GM23248 (cell line): ENCODE measurements around the gene LRPAP1. TPM values are rescaled to one million over a fixed set of nuclear protein-coding genes. Genes with fewer than 3 reads are reported as not detected.
"Not testable (repeated sequence)": the region's sequence is repeated elsewhere in the genome, so short reads cannot be mapped to it uniquely, and the experiment has no call there.

Experiments used
- DNase-seq: peaks from one replicate; pipeline ENCODE4 v3.0.0-alpha.2; 2015
- H2AFZ ChIP-seq: fragments of 200-600 bp; sonication (generic); 2 replicates; pipeline ENCODE4 v1.6.1; 2016; ENCODE audit warnings: antibody characterized with exemption
- H3F3A ChIP-seq: fragments of 200-600 bp; sonication (generic); 2 replicates; pipeline ENCODE4 v1.6.1; 2016; ENCODE audit warnings: mild to moderate bottlenecking, antibody characterized with exemption, mixed run types; ENCODE audit not compliant: insufficient read depth
- H3K27ac ChIP-seq: fragments of 200-600 bp; sonication (generic); 2 replicates; pipeline ENCODE4 v1.5.1; 2016; ENCODE audit warnings: mild to moderate bottlenecking
- H3K27me3 ChIP-seq: fragments of 200-600 bp; sonication (generic); replicated peaks from 2 replicates; pipeline ENCODE4 v1.6.1; 2016; ENCODE audit warnings: mild to moderate bottlenecking; ENCODE audit not compliant: insufficient read depth
- H3K36me3 ChIP-seq: fragments of 200-600 bp; sonication (generic); 2 replicates; pipeline ENCODE4 v1.6.1; 2016; ENCODE audit warnings: low read depth, mild to moderate bottlenecking
- H3K4me1 ChIP-seq: fragments of 200-600 bp; sonication (generic); 2 replicates; pipeline ENCODE4 v1.6.1; 2016; ENCODE audit warnings: mild to moderate bottlenecking; ENCODE audit not compliant: insufficient read depth
- H3K4me2 ChIP-seq: fragments of 200-600 bp; sonication (generic); one replicate; pipeline ENCODE4 v1.6.1; 2016; ENCODE audit warnings: mild to moderate bottlenecking; ENCODE audit not compliant: unreplicated experiment
- H3K4me3 ChIP-seq: fragments of 200-600 bp; sonication (generic); 2 replicates; pipeline ENCODE4 v1.5.1; 2016; ENCODE audit warnings: mild to moderate bottlenecking
- H3K79me2 ChIP-seq: fragments of 200-600 bp; sonication (generic); 2 replicates; pipeline ENCODE4 v1.6.1; 2016; ENCODE audit warnings: mild to moderate bottlenecking; ENCODE audit not compliant: insufficient read depth
- H3K9ac ChIP-seq: fragments of 200-600 bp; sonication (generic); 2 replicates; pipeline ENCODE4 v1.6.1; 2016; ENCODE audit warnings: mild to moderate bottlenecking
- H3K9me2 ChIP-seq: fragments of 200-600 bp; sonication (generic); 2 replicates; pipeline ENCODE4 v1.6.1; 2016; ENCODE audit warnings: mixed run types, mild to moderate bottlenecking, moderate library complexity; ENCODE audit not compliant: insufficient read depth
- H3K9me3 ChIP-seq: fragments of 200-600 bp; sonication (generic); one replicate; pipeline ENCODE4 v1.6.1; 2017; ENCODE audit warnings: low read depth
- H4K20me1 ChIP-seq: fragments of 200-600 bp; sonication (generic); 2 replicates; pipeline ENCODE4 v1.6.0; 2016; ENCODE audit not compliant: insufficient read depth
- EZH2 ChIP-seq: fragments of 200-600 bp; sonication (generic); IDR thresholded peaks from 2 replicates; pipeline ENCODE4 v1.6.1; 2018; ENCODE audit warnings: antibody characterized with exemption, mild to moderate bottlenecking; ENCODE audit not compliant: insufficient read depth, poor library complexity, severe bottlenecking
- EZH2phosphoT487 ChIP-seq: fragments of 200-600 bp; sonication (generic); IDR thresholded peaks from 2 replicates; pipeline ENCODE4 v1.6.1; 2018; ENCODE audit warnings: antibody characterized with exemption, moderate library complexity, mild to moderate bottlenecking, low read depth; ENCODE audit not compliant: insufficient read depth
- WGBS, 2 experiments: methylation state at CpG; one replicate each; pipeline ENCODE4 v1.1.6; 2015 to 2017; ENCODE audit warnings: low lambda C conversion rate in 2 of 2, low coverage in 1 of 2; ENCODE audit errors: missing lambda C conversion rate in 2 of 2; 5-methylcytosine and 5-hydroxymethylcytosine counted together
- in situ Hi-C: fragments of 300-500 bp; cut with MboI; formaldehyde crosslinking; loops from 2 replicates; pipeline ENCODE4 v1.15.0; 2020
- polyA plus RNA-seq: library from polyadenylated mRNA; unstranded; fragments of >200 nt; fragmentation: Nextera tagmentation; extraction: Ambion mirVana; gene quantifications from 2 replicates; pipeline ENCODE4 v1.2.1, GENCODE V29; 2016
- total RNA-seq: library from RNA; depleted of rRNA; stranded (reverse); fragments of >200 nt; shearing (Covaris generic); gene quantifications from 2 replicates; pipeline ENCODE4 v1.2.3, GENCODE V29; 2014

Gene LRPAP1
- total and polyA plus RNA-seq, 2 experiments from 2014 or later: 237 to 338 TPM

GRCh38 chr4:3572363-3572762 is 40.1 kb upstream of the LRPAP1 start:
- no peak overlapping the region for H3K9ac ChIP-seq
- 50 to 57% methylated on average over 13 of the region's 13 CpGs for WGBS, 2 experiments
- H3K79me2 ChIP-seq: no peaks in the 10 kb centered on the region
- no peak overlapping the region for H3K4me2 ChIP-seq
- H3F3A ChIP-seq: no peaks in the 10 kb centered on the region
- H3K4me1 ChIP-seq: no peaks in the 10 kb centered on the region
- no peak overlapping the region for H2AFZ ChIP-seq
- no peak overlapping the region for H3K4me3 ChIP-seq
- TF ChIP-seq EZH2phosphoT487 (no peak), EZH2 (no peak)
- H4K20me1 ChIP-seq: no peaks in the 10 kb centered on the region
- no peak overlapping the region for H3K27ac ChIP-seq
- no peaks in the 10 kb centered on the region for H3K9me2 ChIP-seq
- no peak for DNase-seq
- peaks cover 5% of the 10 kb centered on the region for H3K27me3 ChIP-seq
- no peaks in the 10 kb centered on the region for H3K36me3 ChIP-seq
- H3K9me3 ChIP-seq: no peaks in the 10 kb centered on the region
- in situ Hi-C loops: no loop called here

- no peaks in the 10 kb centered on the region for H4K20me1 ChIP-seq
- 59 to 61% methylated on average over 9 to 11 of the region's 11 CpGs for WGBS, 2 experiments
- in situ Hi-C loops: no loop called here
- no peaks in the 10 kb centered on the region for H3K9me3 ChIP-seq
- no peak for TF ChIP-seq EZH2
- H3K9ac ChIP-seq: no peak overlapping the region
- no peaks in the 10 kb centered on the region for H3K4me1 ChIP-seq
- H3F3A ChIP-seq: no peaks in the 10 kb centered on the region
- no peaks in the 10 kb centered on the region for H3K9me2 ChIP-seq
- H3K27ac ChIP-seq: no peak overlapping the region
- H3K36me3 ChIP-seq: no peaks in the 10 kb centered on the region
- H2AFZ ChIP-seq: no peak overlapping the region
- H3K4me2 ChIP-seq: no peak overlapping the region
- peaks cover 5% of the 10 kb centered on the region for H3K27me3 ChIP-seq
- H3K4me3 ChIP-seq: no peak overlapping the region
- no peaks in the 10 kb centered on the region for H3K79me2 ChIP-seq
- no peak for DNase-seq
Measured at GRCh38 chr4:3571921-3572320, 39.7 kb upstream of the LRPAP1 start.

GRCh38 chr4:3570923-3571322 is 38.7 kb upstream of the LRPAP1 start:
- H3K27me3 ChIP-seq, H3K9me2 ChIP-seq, in situ Hi-C loops, H2AFZ ChIP-seq, H3K4me3 ChIP-seq, H3K36me3 ChIP-seq, H3F3A ChIP-seq, H3K79me2 ChIP-seq, H4K20me1 ChIP-seq, H3K9ac ChIP-seq, H3K27ac ChIP-seq, H3K9me3 ChIP-seq, DNase-seq, H3K4me2 ChIP-seq, H3K4me1 ChIP-seq: not testable (repeated sequence)
- 37 to 40% methylated on average over 15 of the region's 15 CpGs for whole genome bisulfite sequencing, 2 experiments

- in situ Hi-C loops: not testable (repeated sequence)
Measured at GRCh38 chr4:3569611-3570010, 37.4 kb upstream of the LRPAP1 start.

GRCh38 chr4:3566701-3567100 is 34.5 kb upstream of the LRPAP1 start:
- in situ Hi-C loops, H3K9me3 ChIP-seq, DNase-seq, H3F3A ChIP-seq, H3K9me2 ChIP-seq, H3K27me3 ChIP-seq, H3K27ac ChIP-seq, H2AFZ ChIP-seq, H3K4me2 ChIP-seq, H4K20me1 ChIP-seq, H3K4me1 ChIP-seq, H3K79me2 ChIP-seq, H3K4me3 ChIP-seq, H3K36me3 ChIP-seq, H3K9ac ChIP-seq: not testable (repeated sequence)
- 48% methylated on average over 11 of the region's 14 CpGs; no CpG with 5 or more reads in 1 of the 2 experiments for WGBS, 2 experiments

More at GRCh38 chr4:3569611-3570010, 37.4 kb upstream of the LRPAP1 start:
- WGBS, 2 experiments: 77 to 89% methylated on average over 5 to 15 of the region's 15 CpGs
- not testable (repeated sequence) for H3K4me2 ChIP-seq, DNase-seq, H3K36me3 ChIP-seq, H3K27ac ChIP-seq, H4K20me1 ChIP-seq, H3K9me2 ChIP-seq, H3K9me3 ChIP-seq, H3K27me3 ChIP-seq, H3K79me2 ChIP-seq, H3K4me3 ChIP-seq, H3K9ac ChIP-seq, H3K4me1 ChIP-seq, H3F3A ChIP-seq, H2AFZ ChIP-seq

GRCh38 chr4:3566301-3566700 is 34.1 kb upstream of the LRPAP1 start:
- H4K20me1 ChIP-seq, H3K9me2 ChIP-seq, H3K27ac ChIP-seq, H3F3A ChIP-seq, H3K79me2 ChIP-seq, H2AFZ ChIP-seq, in situ Hi-C loops, H3K27me3 ChIP-seq, H3K36me3 ChIP-seq, H3K4me1 ChIP-seq, H3K4me3 ChIP-seq, H3K9me3 ChIP-seq, H3K9ac ChIP-seq, H3K4me2 ChIP-seq: not testable (repeated sequence)
- peak; percentile 29 for DNase-seq
- 19% methylated on average over 8 to 10 of the region's 12 CpGs for WGBS, 2 experiments

GRCh38 chr4:3564948-3565347 is 32.7 kb upstream of the LRPAP1 start:
- WGBS, 2 experiments: 80 to 86% methylated on average over 6 to 31 of the region's 31 CpGs
- H3K36me3 ChIP-seq, H3K4me1 ChIP-seq, H3K27me3 ChIP-seq, H3K9ac ChIP-seq, H2AFZ ChIP-seq, H4K20me1 ChIP-seq, H3F3A ChIP-seq, H3K4me2 ChIP-seq, DNase-seq, H3K27ac ChIP-seq, H3K4me3 ChIP-seq, H3K79me2 ChIP-seq, H3K9me2 ChIP-seq, in situ Hi-C loops, H3K9me3 ChIP-seq: not testable (repeated sequence)
